ENCODE measurements around the gene ARID1B.

Gene ARID1B

DNA sequence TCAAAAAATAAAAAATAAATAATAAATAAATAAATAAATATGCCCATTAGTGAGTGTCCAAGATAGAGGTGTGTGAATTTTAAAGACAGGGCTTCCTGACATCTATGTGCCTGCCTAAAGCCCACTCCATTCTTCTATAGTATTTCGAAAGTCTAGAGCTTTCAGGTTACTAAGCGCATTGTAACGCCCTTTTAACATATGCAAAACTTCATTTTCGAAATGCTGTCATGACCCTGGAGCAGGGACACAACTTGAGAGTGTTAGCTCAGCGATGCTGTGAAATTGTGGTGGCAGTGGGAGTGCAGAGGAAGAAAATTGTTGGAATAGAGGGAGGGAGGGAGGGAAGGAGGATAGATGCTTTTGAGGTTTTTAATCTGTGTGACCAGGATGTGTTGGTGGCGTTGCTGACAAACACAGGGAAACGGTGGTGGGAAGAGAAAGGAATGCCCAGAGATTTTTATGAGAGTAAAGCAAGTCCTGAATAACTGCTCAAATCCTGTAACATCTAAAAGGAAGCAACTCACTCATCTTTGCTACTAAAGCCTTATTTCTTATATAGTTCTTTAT, 169.3 kb downstream of the ARID1B start:
- no peak for DNase-seq

DNA sequence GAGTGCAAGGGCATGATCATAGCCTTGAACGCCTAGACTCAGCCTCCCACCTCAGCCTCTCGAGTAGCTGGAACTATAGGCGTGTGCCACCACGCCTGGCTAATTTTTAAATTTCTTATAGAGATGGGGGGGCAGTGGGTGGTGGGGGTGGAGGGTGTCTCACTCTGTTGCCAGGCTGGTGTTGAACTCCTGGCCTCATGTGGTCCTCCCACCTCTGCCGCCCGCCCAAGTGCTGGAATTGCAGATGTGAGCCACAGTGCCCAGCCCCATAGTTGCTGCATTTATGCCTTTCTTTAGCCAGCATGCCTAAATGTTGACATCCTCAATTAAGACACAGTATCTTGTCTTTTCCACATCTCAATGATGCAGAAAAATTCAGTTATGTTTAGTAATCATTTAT, 171.1 kb downstream of the ARID1B start:
- no peak for DNase-seq

- DNase-seq, result no peak
These were observed 171.6 kb downstream of the ARID1B start for GRCh38 chr6:156948807-156949206.

GRCh38 chr6:156949376-156949775, 172.2 kb downstream of the ARID1B start:
- DNase-seq, result no peak

DNA sequence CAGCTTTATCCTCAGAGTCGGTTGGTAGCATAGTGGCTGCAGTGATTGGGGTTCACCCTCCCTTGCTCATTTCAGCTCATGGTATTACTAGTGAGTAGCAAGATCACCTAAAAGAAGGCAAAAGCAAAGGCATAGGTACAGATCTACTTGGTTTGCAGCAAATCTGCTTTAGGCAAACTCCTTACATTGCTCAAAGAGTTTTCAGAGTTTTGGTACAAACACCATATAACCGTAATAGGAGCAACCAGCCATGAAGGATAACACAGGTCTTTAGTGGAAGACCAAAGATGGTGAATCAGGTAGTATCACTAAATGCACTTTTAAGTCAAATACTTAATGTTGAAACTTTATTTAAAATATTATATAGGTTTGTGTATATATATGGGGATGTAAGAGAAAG, 172.9 kb downstream of the ARID1B start:
- no peak for DNase-seq

DNA sequence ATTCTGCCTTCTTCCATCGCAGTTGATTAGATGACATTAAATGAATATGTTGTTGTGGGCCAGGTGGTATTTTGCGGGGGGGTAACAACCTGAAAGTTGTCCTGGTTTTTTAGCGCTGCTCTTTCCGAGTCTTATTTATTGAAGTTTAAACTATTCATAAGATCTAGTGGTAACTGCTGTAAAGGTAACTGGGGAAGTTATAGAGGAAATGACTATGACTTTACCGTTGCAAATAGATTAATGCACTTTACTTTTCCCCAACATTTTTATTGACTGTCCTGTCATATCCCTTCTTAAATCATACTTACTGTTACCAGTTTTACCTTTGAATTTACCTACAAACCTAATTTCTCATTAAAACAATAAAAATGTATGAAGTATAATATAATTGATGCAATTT, 173.4 kb downstream of the ARID1B start:
- no peak for DNase-seq

- no peak for DNase-seq
These were observed 175.2 kb downstream of the ARID1B start for GRCh38 chr6:156952401-156952800.

- DNase-seq, result no peak
These were observed 175.9 kb downstream of the ARID1B start for GRCh38 chr6:156953127-156953478.

DNA sequence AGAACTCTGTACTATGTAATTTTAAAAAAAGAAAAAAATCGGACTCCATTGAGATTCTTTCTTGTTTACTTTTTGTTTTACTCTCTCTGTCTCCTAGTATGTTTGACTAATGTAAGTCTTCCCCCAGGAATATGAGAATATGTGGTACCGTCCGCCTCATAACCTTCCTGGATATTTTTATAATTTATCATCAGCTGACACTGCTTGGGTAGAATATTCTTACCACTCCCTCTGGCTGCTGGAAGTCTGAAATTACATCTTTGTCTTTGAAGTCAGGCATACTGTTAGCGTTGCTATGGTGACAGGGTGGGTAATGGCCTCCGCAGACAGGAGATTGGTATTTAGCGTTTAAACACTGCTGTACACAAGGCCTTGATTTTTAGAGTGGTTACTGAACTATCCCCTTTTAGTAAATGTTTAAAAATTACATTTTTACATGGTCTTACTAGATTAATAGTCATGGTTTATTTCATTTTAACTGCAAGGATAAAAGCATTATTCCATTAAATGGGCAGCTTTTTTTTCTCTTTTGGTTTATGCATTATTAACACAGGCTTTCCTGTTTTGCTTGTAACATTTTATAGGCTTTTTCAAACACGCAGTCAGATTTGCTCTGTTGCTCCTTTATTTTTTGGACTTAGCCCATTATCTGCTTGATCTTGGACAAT, 176.4 kb downstream of the ARID1B start:
- peak; percentile 56 to 70 for DNase-seq

- DNase-seq, result no peak
These were observed 177.0 kb downstream of the ARID1B start for GRCh38 chr6:156954191-156954590.

- no peak for DNase-seq
These were observed 177.6 kb downstream of the ARID1B start for GRCh38 chr6:156954816-156955215.

DNA sequence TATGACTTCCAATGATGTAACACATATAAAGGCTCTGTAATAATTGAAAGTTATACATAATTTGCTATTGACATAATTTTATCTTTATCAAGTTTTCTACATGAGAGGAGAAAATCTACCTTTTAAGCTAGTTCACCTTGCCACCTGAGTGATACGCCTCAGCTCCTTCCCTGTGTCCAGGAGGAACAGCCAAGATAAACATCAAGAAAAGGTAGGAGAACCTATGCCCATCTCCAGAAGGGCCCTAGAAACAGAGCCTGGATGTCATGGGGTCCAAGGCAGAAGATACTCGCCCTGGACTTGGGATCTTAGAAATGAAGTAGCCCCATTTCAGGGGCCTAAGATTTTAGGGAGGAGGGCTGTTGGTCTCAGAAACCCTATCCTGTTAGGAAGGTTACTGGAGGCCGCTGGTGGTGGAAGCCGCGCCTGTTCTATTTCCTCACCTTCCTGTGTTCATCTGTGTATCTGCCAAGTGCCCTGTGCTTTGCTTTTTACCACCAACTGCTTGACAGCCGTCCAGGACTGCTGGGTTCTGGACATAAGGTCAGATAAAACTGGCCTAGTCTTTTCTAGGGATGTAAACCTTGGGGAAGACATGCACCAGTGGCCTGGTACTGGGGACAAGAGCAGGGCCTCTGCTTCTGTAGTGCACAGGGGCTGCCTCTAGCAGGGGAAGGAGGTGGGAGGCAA, 178.5 kb downstream of the ARID1B start:
- DNase-seq, result no peak

DNA sequence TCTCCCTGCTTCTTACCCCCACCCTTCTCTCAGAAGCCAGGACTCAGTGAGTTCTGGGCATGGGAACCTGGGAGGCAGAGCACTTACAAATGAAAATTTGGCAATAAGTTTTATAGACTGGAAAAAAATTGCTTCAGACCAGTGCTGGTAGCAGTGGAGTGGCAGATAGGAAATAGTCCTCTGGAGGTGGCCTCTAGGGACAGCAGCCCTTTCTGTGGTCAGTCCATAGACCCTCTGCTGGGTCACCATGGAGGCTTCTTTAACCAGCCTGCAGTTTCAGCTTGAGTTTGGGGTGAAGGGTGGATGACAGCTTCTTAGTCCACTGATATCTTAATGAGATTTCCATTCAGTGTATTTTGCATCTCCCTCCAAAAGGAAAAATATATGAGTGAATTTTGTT, 179.1 kb downstream of the ARID1B start:
- no peak for DNase-seq

DNA sequence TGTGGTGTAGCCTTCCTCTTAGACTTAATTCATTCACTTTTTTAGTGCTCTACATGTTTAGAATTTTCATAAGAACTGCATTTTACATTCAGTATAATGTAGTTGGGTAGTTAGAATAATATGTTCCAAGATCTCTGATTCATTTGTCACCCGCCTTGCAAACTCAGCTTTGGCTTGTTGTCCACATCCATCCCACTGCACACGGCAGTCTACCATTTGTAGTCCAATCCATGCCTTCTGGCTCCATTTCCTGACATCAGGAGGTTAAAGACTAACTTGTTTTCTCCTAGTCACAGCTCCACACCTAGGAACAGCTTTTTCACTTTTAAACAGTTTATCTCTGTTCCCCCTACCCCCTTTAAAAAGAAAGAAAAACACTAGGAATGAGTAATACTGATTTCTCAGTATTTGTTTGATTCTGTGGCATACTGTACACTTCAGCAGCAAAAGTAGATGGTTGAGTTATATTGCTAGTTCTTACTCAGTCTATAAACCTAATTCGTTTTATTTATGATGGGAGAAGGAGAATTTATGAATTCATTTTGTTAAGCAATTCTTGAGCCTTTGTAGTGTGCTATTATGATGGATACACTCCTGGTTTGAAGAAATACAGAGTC, 180.9 kb downstream of the ARID1B start:
- no peak for DNase-seq

DNA sequence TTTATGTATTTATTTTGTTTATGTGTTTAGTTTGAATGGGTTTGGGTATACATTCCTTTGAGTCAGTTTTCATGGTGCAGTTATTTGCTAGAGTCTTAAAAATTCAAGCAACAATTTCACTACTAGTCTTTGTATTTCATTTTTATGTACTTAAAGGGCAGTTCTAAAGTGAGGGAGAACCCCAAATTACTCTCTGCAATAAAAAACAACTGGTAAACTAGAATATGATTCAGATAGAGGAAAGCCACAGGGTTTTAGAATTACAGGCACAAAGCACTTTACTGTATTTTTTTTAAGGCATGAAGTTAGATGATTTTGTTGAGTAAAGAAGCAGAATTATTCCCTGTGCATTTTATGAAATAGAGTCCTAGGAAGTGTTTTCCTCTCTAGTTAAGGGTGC, 183.3 kb downstream of the ARID1B start:
- DNase-seq, result no peak

DNA sequence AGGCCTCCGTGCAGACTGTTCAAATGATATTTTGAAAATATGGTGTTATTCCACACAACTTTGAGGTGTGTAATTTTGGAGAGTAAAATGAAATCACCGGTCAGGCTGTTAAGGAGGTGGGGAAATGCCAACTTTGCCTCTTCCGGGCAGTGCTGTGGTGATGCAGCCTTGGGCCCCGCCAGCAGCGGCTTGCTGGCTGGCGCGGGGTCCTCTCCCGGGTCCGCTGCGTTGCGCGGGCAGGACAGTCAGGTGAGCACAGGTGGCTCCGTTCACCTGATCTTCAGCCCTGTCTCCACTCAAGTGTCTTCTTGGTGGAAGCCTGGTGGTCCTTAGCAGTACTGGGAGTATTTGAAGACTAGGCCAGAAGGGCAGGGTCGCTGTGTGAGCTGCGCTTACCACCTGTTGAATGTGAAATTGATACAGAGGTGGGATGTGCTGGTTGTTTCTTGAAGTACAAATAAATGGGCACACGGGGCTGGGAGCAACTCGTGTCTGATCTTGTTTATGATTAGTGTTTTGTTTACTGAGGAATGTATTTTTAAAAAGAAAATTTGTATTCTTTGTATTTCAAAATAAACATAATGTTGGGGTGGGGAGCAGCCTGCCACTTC, 184.2 kb downstream of the ARID1B start:
- no peak for DNase-seq

- peak; percentile 12 to 34 for DNase-seq
These were observed 186.8 kb downstream of the ARID1B start for GRCh38 chr6:156963712-156964700.

- no peak for DNase-seq
These were observed 190.7 kb downstream of the ARID1B start for GRCh38 chr6:156967852-156968251.

DNA sequence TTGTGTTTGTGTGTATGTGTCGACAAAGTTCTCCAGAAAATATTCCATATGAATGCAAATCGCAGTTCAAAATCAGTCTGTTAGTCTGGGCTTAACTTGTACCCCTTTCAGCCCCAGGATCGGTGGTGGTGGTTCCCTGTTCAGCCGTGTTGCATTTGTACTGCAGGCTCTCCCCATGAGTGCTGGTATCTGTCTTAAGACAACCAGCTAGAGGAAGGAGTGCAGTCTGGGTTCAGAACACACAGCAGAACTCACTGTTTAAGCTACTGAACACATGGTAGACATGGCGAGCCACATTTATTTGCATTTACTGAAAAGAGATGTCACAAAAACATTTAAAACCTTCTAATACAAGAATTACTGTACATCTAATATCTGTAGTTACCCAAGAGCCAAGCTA, 192.1 kb downstream of the ARID1B start:
- no peak for DNase-seq

DNA sequence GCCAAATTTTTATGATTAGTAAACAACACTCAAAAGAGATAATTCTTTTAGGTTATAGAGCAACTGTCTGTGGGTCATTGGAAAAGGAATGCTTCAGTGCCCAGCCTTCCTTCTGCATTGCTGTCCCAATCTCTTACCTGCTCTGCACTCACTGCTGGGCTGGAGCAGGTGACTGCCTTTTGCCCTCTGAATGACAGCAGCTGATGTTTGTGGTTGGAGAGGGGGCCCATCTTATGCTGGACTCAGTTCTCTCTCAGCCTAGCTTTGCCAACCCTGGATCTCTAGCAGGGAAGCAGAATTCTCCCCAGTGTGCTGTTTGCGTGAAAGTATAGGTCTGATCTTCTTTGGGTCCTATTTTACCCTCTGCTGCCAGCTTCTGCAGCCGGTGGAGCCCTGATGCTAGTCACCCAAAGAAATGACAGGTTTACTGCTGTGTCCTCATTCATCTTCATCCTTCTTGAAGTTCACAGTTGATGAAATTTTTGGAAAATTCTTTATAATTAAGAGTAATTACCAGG, 193.5 kb downstream of the ARID1B start:
- DNase-seq, result no peak

- no peak for DNase-seq
These were observed 194.1 kb downstream of the ARID1B start for GRCh38 chr6:156971153-156971885.
